PFSK-1 (cell line): ENCODE data around the gene ETV5.

Experiments used
- FOXP2 ChIP-seq: optimal IDR thresholded peaks from 2 replicates; pipeline ENCODE3; 2011; ENCODE audit warnings: borderline replicate concordance, control low read depth, inconsistent platforms; ENCODE audit not compliant: insufficient read depth; ENCODE audit errors: extremely low read length, extremely low read depth
- POLR2AphosphoS5 ChIP-seq: IDR thresholded peaks from 2 replicates; pipeline ENCODE4 v1.6.1; 2012; ENCODE audit warnings: low read depth, mild to moderate bottlenecking, control low read depth, low read length, moderate library complexity
- SIN3A ChIP-seq: IDR thresholded peaks from 2 replicates; pipeline ENCODE4 v1.6.1; 2012; ENCODE audit warnings: mild to moderate bottlenecking, low read length, moderate library complexity, borderline replicate concordance; ENCODE audit not compliant: insufficient read depth
- TAF1 ChIP-seq: IDR thresholded peaks from 2 replicates; pipeline ENCODE4 v1.6.1; 2012; ENCODE audit warnings: low read length, control low read depth, borderline replicate concordance; ENCODE audit not compliant: insufficient read depth
- TF ChIP-seq, protein P1 (sequence below), 2 experiments: IDR thresholded peaks; 2 replicates each; pipeline versions ENCODE4 v1.6.1 to v1.8.0; 2011 to 2012; ENCODE audit warnings: low read depth in 2 of 2, low read length in 2 of 2, control low read depth in 1 of 2, inconsistent platforms in 1 of 2, mild to moderate bottlenecking in 1 of 2, moderate library complexity in 1 of 2; ENCODE audit not compliant: insufficient read depth in 1 of 2

Gene ETV5

DNA sequence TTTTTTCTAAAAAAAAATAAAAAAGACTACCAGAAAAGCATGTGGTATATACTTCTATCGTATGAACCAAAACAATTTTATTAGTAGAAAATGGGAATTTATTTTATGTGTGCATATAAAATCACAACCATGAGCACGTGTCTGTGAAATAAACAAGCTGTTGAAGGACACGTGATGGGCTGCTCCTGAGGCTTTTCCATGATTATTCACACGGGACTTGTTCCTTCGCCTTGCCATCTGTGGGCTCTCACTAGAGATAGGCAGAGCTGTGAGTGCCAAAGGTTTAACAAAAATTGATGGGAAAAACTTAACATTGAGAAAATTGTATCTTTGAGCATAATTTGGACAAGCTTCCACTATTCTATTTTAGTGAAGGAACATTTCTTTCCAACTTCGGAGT, 12.4 kb upstream of the ETV5 start:
- no peak for TF ChIP-seq TAF1
- no peak for TF ChIP-seq SIN3A
- TF ChIP-seq, protein P1, sequence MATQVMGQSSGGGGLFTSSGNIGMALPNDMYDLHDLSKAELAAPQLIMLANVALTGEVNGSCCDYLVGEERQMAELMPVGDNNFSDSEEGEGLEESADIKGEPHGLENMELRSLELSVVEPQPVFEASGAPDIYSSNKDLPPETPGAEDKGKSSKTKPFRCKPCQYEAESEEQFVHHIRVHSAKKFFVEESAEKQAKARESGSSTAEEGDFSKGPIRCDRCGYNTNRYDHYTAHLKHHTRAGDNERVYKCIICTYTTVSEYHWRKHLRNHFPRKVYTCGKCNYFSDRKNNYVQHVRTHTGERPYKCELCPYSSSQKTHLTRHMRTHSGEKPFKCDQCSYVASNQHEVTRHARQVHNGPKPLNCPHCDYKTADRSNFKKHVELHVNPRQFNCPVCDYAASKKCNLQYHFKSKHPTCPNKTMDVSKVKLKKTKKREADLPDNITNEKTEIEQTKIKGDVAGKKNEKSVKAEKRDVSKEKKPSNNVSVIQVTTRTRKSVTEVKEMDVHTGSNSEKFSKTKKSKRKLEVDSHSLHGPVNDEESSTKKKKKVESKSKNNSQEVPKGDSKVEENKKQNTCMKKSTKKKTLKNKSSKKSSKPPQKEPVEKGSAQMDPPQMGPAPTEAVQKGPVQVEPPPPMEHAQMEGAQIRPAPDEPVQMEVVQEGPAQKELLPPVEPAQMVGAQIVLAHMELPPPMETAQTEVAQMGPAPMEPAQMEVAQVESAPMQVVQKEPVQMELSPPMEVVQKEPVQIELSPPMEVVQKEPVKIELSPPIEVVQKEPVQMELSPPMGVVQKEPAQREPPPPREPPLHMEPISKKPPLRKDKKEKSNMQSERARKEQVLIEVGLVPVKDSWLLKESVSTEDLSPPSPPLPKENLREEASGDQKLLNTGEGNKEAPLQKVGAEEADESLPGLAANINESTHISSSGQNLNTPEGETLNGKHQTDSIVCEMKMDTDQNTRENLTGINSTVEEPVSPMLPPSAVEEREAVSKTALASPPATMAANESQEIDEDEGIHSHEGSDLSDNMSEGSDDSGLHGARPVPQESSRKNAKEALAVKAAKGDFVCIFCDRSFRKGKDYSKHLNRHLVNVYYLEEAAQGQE (IDR thresholded peaks at IDR 0.05; ENCODE audit: insufficient read depth in 1 of 2, low read depth in 2 of 2, low read length in 2 of 2), result no peak
- TF ChIP-seq FOXP2, result no peak
- no peak for TF ChIP-seq POLR2AphosphoS5

DNA sequence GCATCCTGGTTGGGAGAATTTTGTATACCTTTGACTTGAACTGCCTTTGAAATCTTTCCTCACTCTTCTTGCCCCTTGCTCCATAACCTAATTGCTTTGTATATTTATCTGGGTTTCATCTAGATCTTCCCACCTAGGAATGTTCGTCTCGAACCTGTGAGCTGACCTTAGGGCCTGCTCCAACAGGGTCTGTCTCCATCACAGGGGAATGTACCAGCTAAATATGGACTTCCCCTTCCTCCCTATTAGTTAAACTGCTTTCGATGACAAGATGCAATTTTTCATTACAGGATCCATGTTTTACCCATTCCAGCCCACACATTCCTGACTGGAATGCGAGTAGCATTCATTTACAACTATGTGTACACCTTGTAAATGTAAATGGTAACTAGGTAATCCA, 10.6 kb upstream of the ETV5 start:
- TF ChIP-seq POLR2AphosphoS5 (no peak), FOXP2 (no peak), TAF1 (no peak), SIN3A (no peak)
- TF ChIP-seq, protein P1 (IDR thresholded peaks at IDR 0.05; ENCODE audit: insufficient read depth in 1 of 2, low read depth in 2 of 2, low read length in 2 of 2), result no peak

DNA sequence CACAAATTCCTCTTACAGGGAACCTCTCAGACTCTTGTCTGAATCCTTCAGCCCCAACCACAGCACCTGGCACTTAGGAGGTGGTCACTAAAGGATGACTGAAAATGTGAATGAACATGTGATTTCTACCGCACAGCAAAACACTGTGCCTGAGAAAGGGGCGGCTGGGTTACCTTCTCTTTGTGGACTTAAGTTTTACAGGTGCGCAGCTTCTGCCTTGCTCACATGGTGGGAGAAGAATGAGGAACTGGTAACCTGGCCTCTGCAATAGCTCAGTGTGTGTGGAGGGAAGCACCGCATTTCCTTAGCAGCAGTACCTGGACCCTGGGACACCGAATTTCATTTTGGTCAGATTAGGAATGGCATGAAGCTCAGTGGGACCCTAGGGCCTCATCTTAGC, 9.8 kb upstream of the ETV5 start:
- TF ChIP-seq POLR2AphosphoS5 (no peak), SIN3A (no peak), FOXP2 (no peak), TAF1 (no peak)
- TF ChIP-seq, protein P1 (IDR thresholded peaks at IDR 0.05; ENCODE audit: insufficient read depth in 1 of 2, low read depth in 2 of 2, low read length in 2 of 2), result no peak

DNA sequence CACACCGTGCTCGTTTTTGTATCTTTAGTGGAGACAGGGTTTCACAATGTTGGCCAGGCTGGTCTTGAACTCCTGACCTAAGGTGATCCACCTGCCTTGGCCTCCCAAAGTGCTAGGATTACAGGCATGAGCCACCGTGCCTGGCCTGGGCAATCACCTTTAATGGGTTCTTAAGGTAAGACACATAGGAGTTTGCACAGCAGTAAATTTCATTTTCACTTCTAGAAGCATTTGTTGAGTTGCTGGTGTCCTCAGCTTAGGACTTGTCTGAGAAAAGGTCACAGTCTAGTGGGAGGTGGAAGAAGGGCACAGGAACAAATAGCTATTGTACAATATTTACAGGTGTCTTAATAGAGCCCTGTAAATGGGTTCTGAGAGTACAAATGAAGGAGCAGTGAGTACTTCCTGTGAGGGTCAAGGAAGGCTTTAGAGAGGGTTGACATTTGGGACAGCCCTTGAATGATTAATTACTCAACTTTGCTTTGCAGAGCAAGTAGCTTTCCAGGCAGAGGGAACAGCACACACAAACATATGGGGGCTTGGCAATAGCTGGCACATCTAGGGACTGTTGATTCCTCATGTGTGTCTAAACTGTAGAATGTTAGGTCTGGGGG, 8.7 kb upstream of the ETV5 start:
- TF ChIP-seq TAF1, result no peak

DNA sequence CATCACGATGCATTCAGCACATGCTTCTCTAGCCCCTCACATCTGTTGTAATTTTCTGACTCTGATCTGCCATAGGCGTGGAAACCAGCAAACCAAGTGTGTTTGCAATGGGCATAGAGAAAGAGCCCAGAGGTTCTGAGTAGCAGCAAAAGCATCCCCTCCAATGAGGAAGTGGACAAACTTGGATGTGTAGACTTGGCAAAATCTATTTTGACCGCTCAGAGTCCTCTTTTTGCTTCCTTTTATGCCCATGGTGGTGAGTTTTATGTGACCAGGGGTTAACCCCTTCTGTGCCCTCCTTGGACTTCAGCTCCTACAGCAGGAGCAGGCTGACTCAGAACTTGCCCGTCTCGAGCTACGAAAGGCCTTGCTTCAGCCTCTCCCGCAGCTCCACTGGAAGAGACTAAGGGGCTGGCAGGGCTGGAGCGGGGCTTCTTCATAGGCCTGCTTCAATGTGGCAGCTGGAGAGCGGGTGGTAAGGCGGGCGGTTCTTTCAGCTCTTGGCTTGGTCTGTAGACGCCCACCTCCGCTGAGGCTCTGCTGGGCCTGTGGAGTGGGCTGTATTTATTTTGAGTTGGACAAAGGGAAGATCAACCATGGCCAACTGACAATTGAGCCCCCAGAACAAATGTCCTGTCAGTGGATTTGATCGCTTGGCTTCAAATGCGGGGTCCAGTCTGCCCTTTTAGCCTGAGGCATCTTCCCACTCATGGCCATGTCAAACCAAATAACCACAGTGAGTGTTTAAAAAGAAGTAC, 6.5 kb upstream of the ETV5 start:
- no peak for TF ChIP-seq POLR2AphosphoS5
- no peak for TF ChIP-seq TAF1
- TF ChIP-seq FOXP2, result no peak
- TF ChIP-seq, protein P1 (IDR thresholded peaks at IDR 0.05; ENCODE audit: insufficient read depth in 1 of 2, low read depth in 2 of 2, low read length in 2 of 2), result no peak
- no peak for TF ChIP-seq SIN3A
